ENCODE measurements around the gene PKP3.
"Not testable (repeated sequence)": the region's sequence is repeated elsewhere in the genome, so short reads cannot be mapped to it uniquely, and the experiment has no call there.

The PKP3 gene

DNA sequence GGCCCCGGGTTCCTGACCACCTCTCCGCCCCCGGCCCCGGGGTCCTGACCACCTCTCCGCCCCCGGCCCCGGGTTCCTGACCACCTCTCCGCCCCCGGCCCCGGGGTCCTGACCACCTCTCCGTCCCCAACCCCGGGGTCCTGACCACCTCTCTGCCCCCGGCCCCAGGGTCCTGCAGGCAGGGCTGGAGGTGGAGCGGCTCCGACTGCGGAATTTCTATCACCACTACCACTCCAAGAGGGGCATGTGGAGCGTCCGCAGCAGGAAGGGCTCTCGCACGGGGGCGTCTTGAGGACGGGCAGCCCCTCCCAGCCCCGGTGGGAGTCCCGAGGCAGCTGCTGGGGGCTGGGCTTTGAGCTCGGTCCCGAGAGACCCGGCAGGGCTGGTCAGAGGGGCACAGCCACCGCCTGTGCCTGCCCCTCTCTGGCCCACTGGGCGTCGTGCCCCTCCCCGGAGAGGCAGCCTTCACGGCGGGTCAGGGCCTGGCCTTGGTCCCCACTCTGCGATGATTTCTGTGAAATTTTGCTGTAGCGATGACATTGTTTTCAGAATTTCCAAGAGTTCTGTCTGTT lies 12.4 kb upstream of the PKP3 start:
- peaks cover 0 to under 1% of the 10 kb centered on the region in 2 donors for H3K9me3 Mint-ChIP-seq
- no peak overlapping the region for H3K27ac Mint-ChIP-seq

DNA sequence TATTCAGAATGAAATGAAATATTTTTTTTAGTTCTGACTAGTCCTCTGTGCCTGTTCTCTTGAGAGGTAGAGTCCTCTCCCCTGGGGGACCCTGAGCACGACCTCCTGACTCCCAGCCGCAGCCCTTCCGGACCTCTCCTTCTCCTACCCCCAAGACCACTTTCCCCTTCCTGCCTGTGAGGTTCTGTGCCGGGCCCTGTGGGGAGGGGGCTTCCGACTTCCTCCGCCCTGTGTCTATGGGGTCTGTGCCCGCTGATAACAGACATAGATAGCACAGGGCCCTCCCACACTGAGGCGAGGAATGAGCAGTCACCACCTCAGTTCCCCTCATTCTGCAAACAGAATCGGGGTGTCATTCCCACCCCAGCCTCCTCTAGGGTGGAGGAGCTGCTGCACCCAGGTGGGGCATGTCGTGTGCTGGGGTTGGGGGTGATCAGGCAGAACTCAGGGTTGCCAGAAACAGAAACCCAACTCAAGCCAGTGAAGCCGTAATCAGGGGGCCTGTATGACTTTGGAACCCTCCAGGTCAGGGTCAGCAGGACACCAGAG lies 11.9 kb upstream of the PKP3 start:
- ATAC-seq = no peak
- H3K27ac Mint-ChIP-seq = no peak overlapping the region

More for the DNA sequence above, 12.4 kb upstream of the PKP3 start:
- DNase-seq (no peak), ATAC-seq (no peak)
- H3K27me3 Mint-ChIP-seq = peaks cover 7% of the 10 kb centered on the region
- no peak overlapping the region for H3K4me3 Mint-ChIP-seq
- H3K4me1 Mint-ChIP-seq = peaks cover 12% of the 10 kb centered on the region

DNA sequence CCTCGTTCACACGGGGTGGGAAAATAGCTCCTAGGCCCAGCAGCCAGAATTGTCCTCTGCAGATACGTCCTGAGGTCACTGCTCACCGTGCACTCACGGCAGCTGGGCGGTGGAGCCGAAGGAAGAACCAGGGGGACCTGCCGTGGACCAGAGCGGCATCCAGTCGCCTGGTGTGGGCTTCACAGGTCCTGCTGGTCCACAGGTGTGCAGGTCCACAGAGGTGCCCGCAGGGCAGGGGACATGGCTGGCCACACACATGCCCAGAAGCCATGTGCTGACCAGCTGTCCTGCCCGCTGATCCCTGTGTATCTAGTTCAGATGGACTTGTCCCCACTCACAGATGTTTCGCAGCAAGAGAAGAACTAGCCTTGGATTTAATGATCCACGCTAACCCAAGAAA lies 10.6 kb upstream of the PKP3 start:
- Mint-ChIP-seq H3K4me1 (peaks cover 12% of the 10 kb centered on the region), H3K27me3 (peaks cover 7% of the 10 kb centered on the region), H3K9me3 (peaks cover 10 to 16% of the 10 kb centered on the region in 2 donors), H3K27ac (peak overlapping the region in 1 of 2 donors; percentile 65), H3K4me3 (no peak overlapping the region)
- DNase-seq (no peak), ATAC-seq (no peak)

More for the DNA sequence above, 11.9 kb upstream of the PKP3 start:
- peaks cover 3 to 6% of the 10 kb centered on the region in 2 donors for H3K9me3 Mint-ChIP-seq
- no peak overlapping the region for H3K4me3 Mint-ChIP-seq
- peaks cover 7% of the 10 kb centered on the region for H3K27me3 Mint-ChIP-seq
- H3K4me1 Mint-ChIP-seq = peaks cover 12% of the 10 kb centered on the region
- no peak for DNase-seq

DNA sequence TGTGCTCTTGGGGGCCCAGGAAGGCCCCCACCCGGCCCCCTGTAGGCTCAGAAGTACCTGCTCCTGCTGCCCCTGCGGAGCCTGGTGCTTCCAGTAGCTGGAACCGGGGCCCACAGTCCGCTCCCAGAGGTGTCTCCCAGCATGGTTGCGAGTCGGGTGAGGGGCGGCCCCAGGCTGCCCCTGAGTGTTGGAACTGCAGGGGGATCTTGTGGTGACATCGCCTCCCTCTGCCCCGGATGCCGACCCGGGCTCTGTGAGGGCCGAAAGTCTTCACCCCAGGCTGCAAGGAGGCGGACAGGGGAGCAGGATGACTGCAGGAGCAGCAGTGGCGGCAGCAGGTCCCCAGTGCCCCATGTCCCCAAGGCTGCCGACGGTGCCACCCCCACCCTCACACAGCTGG lies 9.5 kb upstream of the PKP3 start:
- Mint-ChIP-seq H3K4me3 (no peak overlapping the region), H3K27me3 (peaks cover 7% of the 10 kb centered on the region), H3K27ac (no peak overlapping the region), H3K4me1 (peaks cover 12% of the 10 kb centered on the region), H3K9me3 (peaks cover 10 to 16% of the 10 kb centered on the region in 2 donors)
- DNase-seq (no peak), ATAC-seq (no peak)

DNA sequence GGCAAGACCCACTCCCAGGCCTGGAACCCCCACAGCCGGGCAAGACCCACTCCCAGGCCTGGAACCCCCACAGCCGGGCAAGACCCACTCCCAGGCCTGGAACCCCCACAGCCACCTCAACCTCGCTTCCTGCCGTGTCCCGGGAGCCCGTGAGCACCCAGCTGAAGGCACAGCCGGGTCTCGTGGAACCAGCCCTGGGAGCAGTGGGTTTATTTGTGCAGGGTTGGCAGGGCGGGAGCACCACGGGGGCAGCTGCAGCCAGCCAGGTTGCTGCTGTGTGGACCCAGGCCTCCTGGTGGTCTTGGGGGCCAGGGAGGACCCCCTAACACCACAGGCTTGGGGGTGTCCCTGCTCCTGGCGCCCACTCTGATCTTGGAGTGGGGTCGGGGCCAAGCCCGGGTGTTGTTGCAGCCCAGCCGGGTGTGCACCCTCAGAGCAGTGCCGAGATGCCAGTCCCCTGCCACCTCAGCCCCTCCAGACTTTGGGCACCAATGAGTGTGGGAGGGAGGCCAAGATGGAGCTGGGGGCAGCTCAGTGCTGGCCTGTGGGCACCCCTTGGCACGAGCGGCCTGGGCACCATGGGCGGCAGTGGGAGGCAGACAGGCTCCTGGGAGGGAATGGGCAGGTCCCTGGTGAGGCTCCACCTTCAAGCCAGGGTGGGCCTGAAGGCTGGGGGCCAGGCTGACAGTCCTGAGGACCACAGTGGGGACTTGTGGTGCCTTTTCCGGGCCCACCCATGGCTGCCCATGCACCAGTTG lies 8.2 kb upstream of the PKP3 start:
- no peak for DNase-seq
- no peak overlapping the region for H3K27ac Mint-ChIP-seq
- peaks cover 12% of the 10 kb centered on the region for H3K4me1 Mint-ChIP-seq
- peaks cover 10 to 16% of the 10 kb centered on the region in 2 donors for H3K9me3 Mint-ChIP-seq
- H3K4me3 Mint-ChIP-seq = no peak overlapping the region
- no peak for ATAC-seq
- peaks cover 7% of the 10 kb centered on the region for H3K27me3 Mint-ChIP-seq

DNA sequence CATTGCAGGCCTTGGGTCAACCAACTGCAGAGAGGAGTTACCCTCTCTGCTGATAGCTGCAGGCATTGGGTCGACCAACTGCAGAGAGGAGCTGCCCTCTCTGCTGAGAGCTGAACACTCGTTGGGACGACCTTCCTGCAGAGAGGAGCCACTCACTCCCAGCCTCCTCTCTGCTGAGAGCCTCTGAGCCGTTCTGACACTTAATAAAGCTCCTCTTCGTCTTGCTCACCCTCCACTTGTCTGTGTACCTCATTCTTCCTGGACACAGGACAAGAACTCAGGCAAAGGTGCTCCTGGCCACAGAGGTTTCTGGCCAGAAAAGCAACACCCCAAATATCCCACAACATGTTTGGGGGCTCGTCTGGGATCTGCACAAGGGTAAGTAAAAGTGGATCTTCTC lies 7.5 kb upstream of the PKP3 start:
- H3K9me3 Mint-ChIP-seq = peaks cover 10 to 16% of the 10 kb centered on the region in 2 donors
- ATAC-seq = no peak
- no peak for DNase-seq
- peaks cover 7% of the 10 kb centered on the region for H3K27me3 Mint-ChIP-seq
- peaks cover 12% of the 10 kb centered on the region for H3K4me1 Mint-ChIP-seq
- H3K27ac Mint-ChIP-seq = no peak overlapping the region
- no peak overlapping the region for H3K4me3 Mint-ChIP-seq

DNA sequence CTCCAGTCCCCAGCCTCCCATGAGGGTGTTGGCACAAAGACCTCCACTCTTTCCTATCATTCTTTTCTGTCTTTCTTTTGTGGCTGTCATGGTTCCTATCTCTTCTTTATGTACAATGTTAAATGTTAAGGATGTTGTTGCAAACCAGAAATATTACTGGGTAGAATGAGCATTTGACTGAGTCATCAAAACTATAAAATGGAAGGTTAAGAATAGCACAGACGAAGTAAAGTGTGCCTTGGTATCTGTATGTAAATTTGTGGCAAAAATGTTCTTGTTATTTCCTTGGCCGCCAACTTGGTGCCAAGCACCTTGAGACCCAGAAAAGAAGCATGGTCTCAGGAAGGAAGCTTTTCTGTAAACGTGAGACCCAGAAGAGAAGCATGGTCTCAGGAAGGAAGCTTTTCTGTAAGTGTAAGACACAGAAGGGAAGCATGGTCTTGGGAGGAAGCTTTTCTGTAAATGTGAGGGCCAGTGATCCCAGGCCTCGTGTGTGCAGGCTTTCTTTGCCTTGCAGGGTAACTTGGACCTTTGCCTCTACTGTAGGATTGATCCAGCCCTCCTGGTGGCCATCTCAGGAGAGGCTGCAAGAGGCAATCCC lies 6.7 kb upstream of the PKP3 start:
- ATAC-seq = no peak

DNA sequence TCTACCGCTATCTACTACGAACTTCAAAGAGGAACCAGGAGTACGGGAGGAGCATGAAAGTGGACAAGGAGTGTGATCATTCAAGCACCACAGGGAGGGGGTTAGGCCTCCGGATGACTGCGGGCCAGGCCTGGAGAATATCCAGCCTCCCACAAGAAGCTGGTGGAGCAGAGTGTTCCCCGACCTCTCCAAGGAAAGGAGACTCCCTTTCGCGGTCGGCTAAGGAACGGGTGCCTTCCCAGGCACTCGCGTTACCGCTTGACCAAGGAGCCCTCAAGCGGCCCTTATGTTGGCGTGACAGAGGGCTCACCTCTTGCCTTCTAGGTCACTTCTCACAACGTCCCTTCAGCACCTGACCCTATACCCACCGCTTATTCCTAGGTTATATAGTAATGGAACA lies 4.6 kb upstream of the PKP3 start:
- H3K9me3 Mint-ChIP-seq = peaks cover 10 to 16% of the 10 kb centered on the region in 2 donors
- not testable (repeated sequence) for DNase-seq, ATAC-seq, H3K4me3 Mint-ChIP-seq, H3K27me3 Mint-ChIP-seq, H3K4me1 Mint-ChIP-seq, H3K27ac Mint-ChIP-seq

More for the DNA sequence above, 6.7 kb upstream of the PKP3 start:
- no peak for DNase-seq
- H3K27ac Mint-ChIP-seq = no peak overlapping the region
- H3K4me1 Mint-ChIP-seq = peaks cover 6% of the 10 kb centered on the region
- peaks cover 2% of the 10 kb centered on the region for H3K27me3 Mint-ChIP-seq
- H3K4me3 Mint-ChIP-seq = no peak overlapping the region
- peaks cover 10 to 16% of the 10 kb centered on the region in 2 donors for H3K9me3 Mint-ChIP-seq

DNA sequence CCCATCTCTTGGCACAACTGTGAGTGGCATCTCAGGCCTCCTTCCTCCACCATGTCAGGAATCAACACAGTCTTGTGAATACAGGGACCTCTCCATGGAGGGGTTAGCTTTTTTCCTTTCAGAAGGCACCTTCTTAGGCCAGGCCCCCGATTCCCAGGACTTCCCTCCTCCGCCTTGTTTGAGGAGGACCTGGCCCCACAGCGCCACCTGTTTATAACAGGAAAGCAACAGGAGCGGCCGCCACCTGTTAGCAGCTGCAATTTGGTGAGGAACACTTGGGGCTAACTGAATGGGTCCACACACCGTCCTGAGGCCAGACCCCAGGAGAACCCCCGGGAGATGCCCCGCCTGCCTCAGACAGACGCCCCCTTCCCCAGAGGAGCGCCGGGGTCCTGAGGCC lies 3.8 kb upstream of the PKP3 start:
- H3K27me3 Mint-ChIP-seq = no peaks in the 10 kb centered on the region
- DNase-seq (no peak), ATAC-seq (no peak)
- peaks cover 10 to 16% of the 10 kb centered on the region in 2 donors for H3K9me3 Mint-ChIP-seq
- no peaks in the 10 kb centered on the region for H3K4me1 Mint-ChIP-seq
- H3K4me3 Mint-ChIP-seq = no peak overlapping the region
- no peak overlapping the region for H3K27ac Mint-ChIP-seq

DNA sequence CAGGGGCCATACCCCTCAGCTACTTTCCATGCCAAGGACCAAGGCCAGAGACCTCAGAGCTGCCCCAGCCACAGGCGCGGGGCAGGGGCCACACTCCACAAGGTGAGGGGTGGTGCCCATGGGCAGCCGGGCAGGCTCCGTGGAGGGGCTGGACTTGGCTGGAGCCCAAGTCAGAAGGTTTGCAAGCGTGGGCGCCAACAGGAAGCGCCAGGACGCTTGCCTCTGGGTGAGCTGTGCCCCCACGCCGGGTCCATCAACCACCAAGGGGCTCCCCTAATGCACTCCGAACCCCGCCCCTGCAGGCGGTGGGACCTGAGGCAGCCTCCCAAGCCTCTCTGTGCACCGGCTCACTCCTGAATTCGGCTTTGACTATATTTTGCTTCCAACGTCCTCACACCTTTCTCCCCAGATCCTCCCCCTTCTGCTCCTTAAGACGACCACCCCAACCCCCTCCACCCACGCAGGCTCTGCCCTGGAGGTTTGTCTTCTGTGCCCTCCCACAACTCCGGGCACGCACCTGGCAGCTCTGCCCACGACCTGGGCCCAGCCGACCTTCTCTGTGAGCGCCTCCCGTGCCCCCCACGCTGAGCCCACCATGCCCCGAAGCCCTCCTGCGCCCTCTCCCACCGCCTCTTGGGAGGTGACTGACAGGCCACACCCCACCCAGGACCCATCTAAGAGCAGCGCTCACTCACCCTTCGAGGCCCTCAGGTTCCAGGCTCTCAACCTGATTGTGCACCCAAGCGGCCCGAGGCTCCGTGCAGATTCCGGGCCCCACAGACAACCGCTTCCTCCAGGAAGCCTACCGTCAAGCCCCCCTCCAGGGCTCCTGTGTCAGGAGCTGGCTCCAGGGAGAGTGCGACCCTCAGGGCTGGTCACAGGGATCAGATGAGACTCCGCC lies 2.6 kb upstream of the PKP3 start:
- ATAC-seq (no peak), DNase-seq (no peak)
- peaks cover 10 to 16% of the 10 kb centered on the region in 2 donors for H3K9me3 Mint-ChIP-seq
- peaks cover 4% of the 10 kb centered on the region for H3K4me1 Mint-ChIP-seq
- no peaks in the 10 kb centered on the region for H3K27me3 Mint-ChIP-seq
- H3K27ac Mint-ChIP-seq = no peak overlapping the region
- no peak overlapping the region for H3K4me3 Mint-ChIP-seq

DNA sequence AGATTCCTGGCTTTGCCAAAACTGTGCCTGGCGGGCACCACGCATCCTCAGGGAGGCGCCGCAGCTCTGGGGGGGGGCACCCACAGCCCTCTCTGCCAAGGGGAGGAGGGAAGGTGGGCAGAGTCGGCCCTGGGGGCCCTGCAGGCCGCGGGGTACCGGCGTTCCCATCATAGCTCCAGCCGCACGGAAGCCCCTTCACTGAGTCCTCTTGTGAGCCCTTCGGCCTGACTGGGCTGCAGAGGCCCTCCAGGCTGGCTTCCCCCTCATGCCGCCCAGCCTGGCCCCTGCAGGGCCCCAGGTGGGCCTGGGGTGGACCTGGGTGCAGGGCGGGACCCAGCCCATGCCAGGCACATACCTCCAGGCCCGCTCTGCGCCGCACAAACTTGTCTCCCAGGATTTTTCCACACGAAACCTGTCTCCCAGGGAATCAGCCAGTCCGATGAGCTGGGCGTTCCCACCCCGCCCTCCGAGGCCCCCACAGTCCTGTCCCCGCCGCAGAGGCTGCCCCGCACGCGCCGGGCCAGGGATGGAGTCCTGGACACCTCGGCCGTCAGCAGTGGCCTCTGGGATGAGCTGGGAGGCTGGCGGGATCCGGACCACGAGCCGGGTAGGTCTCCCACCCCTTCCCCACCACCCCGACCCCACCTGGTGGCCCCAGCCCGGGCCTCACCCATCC lies 1.8 kb upstream of the PKP3 start:
- DNase-seq = no peak
- no peak overlapping the region for H3K4me3 Mint-ChIP-seq
- H3K9me3 Mint-ChIP-seq = peaks cover 6 to 9% of the 10 kb centered on the region in 2 donors
- no peak overlapping the region for H3K27ac Mint-ChIP-seq
- no peaks in the 10 kb centered on the region for H3K27me3 Mint-ChIP-seq
- no peak for ATAC-seq
- peaks cover 12% of the 10 kb centered on the region for H3K4me1 Mint-ChIP-seq

DNA sequence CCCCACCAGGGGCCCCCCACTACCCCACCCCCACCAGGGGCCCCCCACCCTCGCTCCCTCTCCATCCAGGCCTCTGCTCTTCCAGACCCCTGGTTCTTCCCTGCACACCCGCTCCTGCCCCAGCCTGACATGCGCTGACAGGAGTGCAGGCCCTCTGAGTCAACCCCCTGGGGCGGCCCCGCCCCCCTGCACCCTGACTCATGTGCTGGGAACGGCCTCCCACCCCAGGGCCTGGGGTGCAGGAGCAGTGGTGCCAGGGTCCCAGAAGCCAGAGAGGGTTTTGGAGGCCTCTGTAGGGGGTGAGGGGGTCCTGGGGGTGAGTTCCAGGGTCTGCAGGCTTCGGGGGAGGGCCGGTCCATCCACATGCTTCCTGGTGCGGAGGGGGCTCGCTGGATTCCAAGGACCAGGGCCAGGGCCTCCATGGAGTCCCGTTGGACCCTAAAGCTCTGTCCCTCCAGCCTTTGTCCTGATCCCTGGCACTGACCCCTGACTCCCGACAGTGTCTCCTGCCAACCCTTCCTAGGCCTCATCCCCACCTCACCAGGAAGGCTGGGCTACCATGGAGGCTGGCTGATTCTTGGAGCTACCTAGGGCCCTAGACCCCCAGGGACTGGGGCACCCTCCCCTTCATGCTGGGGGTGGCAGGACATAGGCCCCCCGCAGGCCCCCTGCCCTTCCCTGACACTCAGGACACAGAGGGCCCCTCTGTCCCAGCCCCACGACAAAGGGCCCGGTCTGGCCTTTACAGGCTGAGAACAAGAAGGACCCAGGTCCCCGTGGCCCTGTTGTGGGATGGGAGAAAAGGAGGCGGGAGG lies 583 bp upstream of the PKP3 start:
- peaks cover 18% of the 10 kb centered on the region for H3K4me1 Mint-ChIP-seq
- no peak for DNase-seq
- no peaks in the 10 kb centered on the region for H3K27me3 Mint-ChIP-seq
- peaks cover 0 to under 1% of the 10 kb centered on the region in 2 donors for H3K9me3 Mint-ChIP-seq
- H3K4me3 Mint-ChIP-seq = no peak overlapping the region
- ATAC-seq = no peak
- no peak overlapping the region for H3K27ac Mint-ChIP-seq

DNA sequence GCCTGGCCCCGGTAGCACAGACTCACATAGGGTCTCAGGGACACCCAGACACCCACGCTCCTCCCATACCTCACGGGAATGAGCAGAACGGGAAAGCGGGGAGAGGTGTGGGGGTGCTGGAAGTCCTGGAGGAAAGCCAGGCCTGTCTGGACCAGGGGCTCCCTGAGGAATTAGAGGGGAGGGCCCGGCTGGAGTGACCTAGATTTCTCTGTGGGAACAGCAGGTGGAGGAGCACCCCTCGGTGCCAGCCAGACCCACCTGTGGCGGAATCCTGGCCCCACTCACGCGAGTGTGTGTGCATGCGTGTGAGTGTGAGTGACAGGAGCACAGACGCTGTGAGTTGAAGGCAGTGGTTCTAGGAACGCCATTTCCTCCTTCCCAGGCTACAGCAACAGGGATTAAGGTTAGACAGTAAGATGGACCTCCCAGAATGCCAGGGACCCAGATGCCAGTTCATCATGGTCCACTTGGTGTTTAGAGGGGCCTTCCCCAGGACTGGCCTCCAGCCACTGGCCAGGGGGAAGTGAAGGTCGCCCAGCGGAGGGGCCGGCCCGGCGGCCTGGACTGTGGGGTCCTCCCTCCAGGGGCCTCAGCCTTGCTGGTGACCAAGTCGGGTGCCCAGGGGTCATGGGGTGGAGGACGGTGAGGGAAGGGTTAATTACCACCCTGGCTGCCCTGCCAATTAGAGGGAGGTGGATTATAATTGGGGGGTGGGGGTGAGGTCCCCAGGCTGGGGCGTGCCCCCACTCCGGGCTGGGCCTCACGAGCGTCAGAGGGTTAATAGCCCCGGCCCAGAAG lies 1.0 kb downstream of the PKP3 start:
- ATAC-seq = no peak
- Mint-ChIP-seq H3K4me1 (peaks cover 23% of the 10 kb centered on the region), H3K27me3 (no peaks in the 10 kb centered on the region), H3K9me3 (peaks cover 4 to 12% of the 10 kb centered on the region in 2 donors), H3K27ac (no peak overlapping the region), H3K4me3 (no peak overlapping the region)
- DNase-seq = no peak

All from stimulated activated naive CD8-positive, alpha-beta T cell treated with anti-CD3 and anti-CD28 coated beads, Interleukin-15, amount 100 ng/mL, for 72 hours (primary cell).